LHCN-M2 (cell line): ENCODE data around the gene SAP30BP. TPM values are rescaled to one million over a fixed set of nuclear protein-coding genes. Genes with fewer than 3 reads are reported as not detected.

Experiments used
- DNase-seq: peaks from one replicate; pipeline ENCODE4 v3.0.0-alpha.2; 2012; ENCODE audit warnings: low read depth
- total RNA-seq: library from RNA; depleted of rRNA; stranded (reverse); fragments of >200 nt; gene quantifications from 2 replicates; pipeline ENCODE4 v1.2.3, GENCODE V29; 2014

SAP30BP gene
- total RNA-seq, 1 experiment from 2014 or later = 58.4 TPM

- DNase-seq = peak; percentile 10
Observed at GRCh38 chr17:75738218-75738802, 71.2 kb downstream of the SAP30BP start.

DNA sequence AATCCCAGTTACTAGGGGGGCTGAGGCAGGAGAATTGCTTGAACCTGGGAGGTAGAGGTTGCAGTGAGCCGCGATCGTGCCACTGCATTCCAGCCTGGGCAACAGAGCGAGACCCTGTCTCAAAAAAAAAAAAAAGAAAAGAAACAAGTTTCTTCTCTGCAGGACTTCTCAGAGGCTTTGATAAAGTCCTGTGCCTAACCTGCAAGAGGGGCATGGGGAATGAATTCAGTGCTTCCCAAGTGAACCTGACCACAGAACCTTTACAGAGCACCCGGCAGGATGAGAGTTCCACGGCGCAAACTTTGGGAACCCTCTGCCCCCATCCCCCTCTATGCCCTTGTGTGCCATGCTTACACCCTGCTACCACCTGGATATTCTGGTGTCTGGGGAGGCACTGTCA, 72.0 kb downstream of the SAP30BP start:
- DNase-seq = no peak

DNA sequence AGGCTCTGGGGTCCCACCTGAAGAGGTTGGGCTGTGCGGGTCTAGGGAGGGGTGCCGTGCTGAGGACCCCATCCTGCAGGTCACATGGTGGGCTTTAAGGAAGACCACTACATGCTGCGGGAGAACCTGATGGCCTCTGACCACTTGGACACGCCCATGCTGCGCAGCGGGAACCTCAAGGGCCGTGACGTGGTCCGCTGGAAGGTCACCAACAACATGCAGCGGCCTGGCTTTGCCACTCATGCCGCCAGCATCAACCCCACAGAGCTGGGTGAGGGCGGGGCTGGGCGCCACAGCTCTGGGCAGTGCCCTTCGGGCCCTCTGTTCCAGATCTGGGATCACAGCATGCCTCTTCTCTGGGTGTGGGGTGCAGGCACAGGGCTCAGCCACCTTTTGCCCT, 72.7 kb downstream of the SAP30BP start:
- DNase-seq = no peak

DNA sequence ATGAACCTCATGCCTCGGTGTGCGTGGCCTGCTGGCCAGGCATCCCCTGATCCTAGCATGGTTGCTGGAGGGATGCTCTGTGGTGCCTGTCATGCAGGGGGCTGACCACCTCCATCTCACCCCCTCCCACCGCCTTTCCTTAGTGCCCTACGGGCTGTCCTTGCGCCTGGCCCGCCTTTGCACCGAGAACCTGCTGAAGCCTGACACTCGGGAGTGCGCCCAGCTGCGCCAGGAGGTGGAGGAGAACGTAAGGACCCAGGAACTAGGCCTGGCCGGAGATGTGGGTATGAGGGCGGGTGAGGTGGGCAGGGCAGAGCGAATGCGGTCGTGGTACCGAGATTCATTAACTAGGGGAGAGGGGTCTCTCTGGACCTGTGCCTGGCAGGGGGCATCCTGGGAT, 73.1 kb downstream of the SAP30BP start:
- no peak for DNase-seq

- DNase-seq = no peak
Observed at GRCh38 chr17:75740631-75741077, 73.5 kb downstream of the SAP30BP start.

- no peak for DNase-seq
Observed at GRCh38 chr17:75742337-75742736, 75.2 kb downstream of the SAP30BP start.

DNA sequence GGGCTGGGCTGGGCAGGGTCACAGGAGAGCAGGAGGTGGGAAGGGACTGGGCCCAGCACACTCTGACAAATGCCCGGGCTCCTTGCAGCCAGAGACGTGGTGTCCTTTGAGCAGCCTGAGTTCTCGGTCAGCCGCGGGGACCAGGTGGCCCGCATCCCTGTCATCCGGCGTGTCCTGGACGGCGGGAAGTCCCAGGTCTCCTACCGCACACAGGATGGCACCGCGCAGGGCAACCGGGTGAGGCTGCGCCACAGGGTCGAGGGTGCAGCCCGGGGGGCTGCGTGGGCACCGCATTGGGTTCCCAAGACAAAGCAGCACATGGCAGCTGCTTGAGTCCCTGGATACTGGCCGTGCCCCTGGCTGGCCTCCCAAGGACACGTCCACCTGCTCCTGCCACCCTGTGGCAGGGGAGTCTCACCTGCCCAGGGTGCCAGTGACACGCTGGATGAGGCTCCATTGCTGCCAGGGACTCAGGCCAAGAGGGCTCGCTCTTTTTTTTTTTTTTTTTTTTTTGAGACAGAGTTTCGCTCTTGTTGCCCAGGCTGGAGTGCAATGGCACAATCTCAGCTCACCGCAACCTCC, 76.6 kb downstream of the SAP30BP start:
- DNase-seq = no peak

- DNase-seq = no peak
Observed at GRCh38 chr17:75748706-75749105, 81.6 kb downstream of the SAP30BP start.

GRCh38 chr17:75749545-75750389, 82.6 kb downstream of the SAP30BP start:
- peak; percentile 59 for DNase-seq

DNA sequence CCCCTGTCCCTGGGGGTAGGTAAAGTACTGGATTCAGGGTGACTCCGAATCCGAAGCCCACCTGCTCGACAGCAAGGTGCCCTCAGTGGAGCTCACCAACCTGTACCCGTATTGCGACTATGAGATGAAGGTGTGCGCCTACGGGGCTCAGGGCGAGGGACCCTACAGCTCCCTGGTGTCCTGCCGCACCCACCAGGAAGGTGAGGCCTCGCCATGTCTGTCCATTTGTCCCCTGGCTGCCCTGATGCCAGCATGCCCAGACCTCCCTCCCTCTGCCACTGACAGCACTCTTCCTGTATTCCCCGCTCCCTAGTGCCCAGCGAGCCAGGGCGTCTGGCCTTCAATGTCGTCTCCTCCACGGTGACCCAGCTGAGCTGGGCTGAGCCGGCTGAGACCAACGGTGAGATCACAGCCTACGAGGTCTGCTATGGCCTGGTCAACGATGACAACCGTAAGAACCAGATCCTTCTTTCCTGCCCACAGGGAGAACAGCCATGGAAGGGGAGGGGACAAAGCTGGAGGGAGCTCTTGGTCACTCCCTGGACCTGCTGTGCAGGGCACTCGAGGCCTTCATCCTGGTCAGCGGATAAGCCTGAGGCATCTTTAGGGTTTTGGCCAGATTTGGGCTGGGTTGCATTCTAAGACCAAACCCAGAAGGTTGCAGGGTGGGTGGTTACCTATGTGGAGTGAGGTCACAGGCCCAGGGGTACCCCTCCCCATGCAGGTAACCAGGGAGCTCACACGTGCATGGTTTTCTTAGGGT, 83.7 kb downstream of the SAP30BP start:
- DNase-seq = no peak

GRCh38 chr17:75751676-75752404, 84.7 kb downstream of the SAP30BP start:
- no peak for DNase-seq

DNA sequence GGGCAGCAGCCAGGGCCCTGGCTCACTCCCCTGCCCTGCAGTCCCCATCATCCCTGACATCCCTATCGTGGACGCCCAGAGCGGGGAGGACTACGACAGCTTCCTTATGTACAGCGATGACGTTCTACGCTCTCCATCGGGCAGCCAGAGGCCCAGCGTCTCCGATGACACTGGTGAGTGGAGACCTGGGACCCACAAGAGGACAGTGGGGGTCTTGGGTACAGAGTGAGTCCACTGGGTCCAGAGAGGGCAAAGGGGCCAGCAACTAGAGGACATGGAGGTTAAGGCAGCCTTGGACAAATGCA, 85.2 kb downstream of the SAP30BP start:
- no peak for DNase-seq

- no peak for DNase-seq
Observed at GRCh38 chr17:75752802-75753513, 85.8 kb downstream of the SAP30BP start.

DNA sequence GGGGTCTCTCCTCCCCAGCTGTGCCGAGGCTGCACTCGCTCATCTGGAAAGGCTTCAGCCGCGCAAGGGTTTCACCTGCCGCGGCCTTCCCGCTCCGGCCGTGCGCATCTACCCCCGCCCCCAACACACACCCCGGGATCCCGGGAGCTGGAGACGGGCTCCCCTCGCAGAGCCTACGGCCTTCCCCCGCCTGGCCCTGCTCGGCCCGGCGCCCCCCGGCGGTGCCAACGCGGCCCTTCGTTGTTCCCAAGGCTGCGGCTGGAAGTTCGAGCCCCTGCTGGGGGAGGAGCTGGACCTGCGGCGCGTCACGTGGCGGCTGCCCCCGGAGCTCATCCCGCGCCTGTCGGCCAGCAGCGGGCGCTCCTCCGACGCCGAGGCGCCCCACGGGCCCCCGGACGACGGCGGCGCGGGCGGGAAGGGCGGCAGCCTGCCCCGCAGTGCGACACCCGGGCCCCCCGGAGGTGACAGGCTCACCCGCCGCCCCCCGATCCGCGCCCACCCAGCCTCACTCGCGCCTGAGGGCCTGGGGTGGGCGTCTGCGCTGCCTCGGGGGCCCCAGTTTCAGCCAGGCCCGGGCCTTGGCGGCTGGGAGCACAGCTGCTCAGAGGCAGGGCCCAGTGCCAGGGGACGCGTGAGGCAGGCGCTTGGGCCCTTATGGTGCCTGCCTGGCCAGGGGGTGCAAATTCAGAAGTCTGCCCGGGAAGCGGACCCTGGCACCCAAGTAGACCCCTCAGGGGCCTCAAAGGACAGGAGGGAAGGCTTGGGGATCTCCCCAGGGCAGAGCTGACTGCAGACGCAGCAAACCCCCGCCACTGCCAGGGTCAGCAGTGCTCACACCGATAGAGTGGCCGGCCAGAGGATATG, 86.6 kb downstream of the SAP30BP start:
- peak; percentile 65 for DNase-seq

DNA sequence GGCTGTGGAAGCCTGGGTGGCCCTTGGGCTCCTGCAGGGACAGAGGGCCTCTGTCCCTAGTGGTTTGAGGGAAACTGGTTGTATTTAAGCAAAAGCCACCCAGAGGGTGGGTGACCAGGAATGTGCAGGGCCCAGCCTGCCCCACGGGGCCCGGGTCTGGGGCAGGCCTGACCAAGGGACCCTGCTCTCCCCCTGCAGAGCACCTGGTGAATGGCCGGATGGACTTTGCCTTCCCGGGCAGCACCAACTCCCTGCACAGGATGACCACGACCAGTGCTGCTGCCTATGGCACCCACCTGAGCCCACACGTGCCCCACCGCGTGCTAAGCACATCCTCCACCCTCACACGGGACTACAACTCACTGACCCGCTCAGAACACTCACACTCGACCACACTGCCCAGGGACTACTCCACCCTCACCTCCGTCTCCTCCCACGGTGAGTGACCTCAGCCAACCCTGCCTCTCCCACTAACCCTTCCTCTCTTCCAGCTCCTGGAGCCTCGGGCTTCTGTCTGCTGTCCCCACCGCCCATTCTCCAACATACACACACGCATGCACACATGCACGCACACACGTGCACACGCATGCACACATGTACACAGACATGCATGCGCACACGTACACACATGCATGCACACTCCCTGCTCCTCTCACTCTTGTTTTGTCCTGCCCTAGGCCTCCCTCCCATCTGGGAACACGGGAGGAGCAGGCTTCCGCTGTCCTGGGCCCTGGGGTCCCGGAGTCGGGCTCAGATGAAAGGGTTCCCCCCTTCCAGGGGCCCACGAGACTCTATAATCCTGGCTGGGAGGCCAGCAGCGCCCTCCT, 87.5 kb downstream of the SAP30BP start:
- no peak for DNase-seq

- peak; percentile 69 for DNase-seq
Observed at GRCh38 chr17:75755205-75755901, 88.2 kb downstream of the SAP30BP start.

DNA sequence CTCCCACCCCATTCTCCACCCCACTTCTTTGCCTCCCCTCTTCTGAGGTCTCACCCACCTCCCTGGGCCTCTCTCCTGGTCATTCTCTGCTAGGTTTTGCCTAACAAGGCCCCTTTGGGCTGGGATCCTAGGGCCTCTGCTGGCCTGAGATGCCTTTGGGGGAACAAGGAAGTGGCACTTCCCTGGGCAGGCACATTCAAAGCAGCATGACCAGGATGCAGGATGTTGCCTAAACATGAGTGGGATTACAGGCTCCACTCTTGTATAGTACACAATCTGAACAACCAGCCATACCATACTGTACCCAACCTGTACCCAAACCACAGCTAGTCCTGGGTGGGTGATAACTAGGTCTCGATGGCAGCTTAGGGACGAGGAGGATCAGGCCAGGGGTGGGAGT, 88.9 kb downstream of the SAP30BP start:
- no peak for DNase-seq

- DNase-seq = no peak
Observed at GRCh38 chr17:75756451-75757085, 89.4 kb downstream of the SAP30BP start.
